Spleen (tissue), 11 donors: ENCODE measurements around the gene C10orf90. TPM values are rescaled to one million over a fixed set of nuclear protein-coding genes. Genes with fewer than 3 reads are reported as not detected.

Experiments
- DNase-seq: peaks from one replicate; pipeline ENCODE4 v3.0.0-alpha.2; 2020
- H3K27ac ChIP-seq, 8 donors: fragments of 200-600 bp; sonication (generic) in 7 of 8; 1 replicate in 4 of 8; 2 replicates in 4 of 8; pipeline versions ENCODE4 v1.5.0 to v1.8.0; 2016 to 2021; ENCODE audit warnings: inconsistent platforms in 4 of 8, mild to moderate bottlenecking in 4 of 8, moderate library complexity in 1 of 8
- H3K27me3 ChIP-seq, 7 donors: fragments of 200-600 bp; sonication (generic) in 6 of 7; replicated peaks in 1 of 7; 1 replicate in 4 of 7; 2 replicates in 3 of 7; pipeline versions ENCODE4 v1.5.0 to v1.8.0; 2016 to 2021; ENCODE audit warnings: inconsistent platforms in 3 of 7, mild to moderate bottlenecking in 1 of 7
- H3K36me3 ChIP-seq, 6 donors: fragments of 200-600 bp; sonication (generic) in 5 of 6; 1 replicate in 4 of 6; 2 replicates in 2 of 6; pipeline versions ENCODE4 v1.5.0 to v1.8.0; 2016 to 2021; ENCODE audit warnings: inconsistent platforms in 2 of 6
- H3K4me1 ChIP-seq, 6 donors: fragments of 200-600 bp; sonication (generic) in 5 of 6; 1 replicate in 3 of 6; 2 replicates in 3 of 6; pipeline versions ENCODE4 v1.5.0 to v1.8.0; 2016 to 2021; ENCODE audit warnings: inconsistent platforms in 3 of 6
- H3K4me3 ChIP-seq, 8 donors: fragments of 200-600 bp; sonication (generic) in 7 of 8; 1 replicate in 4 of 8; 2 replicates in 4 of 8; pipeline versions ENCODE4 v1.5.0 to v1.8.0; 2016 to 2021; ENCODE audit warnings: inconsistent platforms in 4 of 8, mild to moderate bottlenecking in 4 of 8, moderate library complexity in 2 of 8
- H3K9me3 ChIP-seq, 8 donors: fragments of 200-600 bp; sonication (generic) in 7 of 8; 1 replicate in 4 of 8; 2 replicates in 4 of 8; pipeline versions ENCODE4 v1.5.0 to v1.8.0; 2016 to 2021; ENCODE audit warnings: inconsistent platforms in 4 of 8
- CTCF ChIP-seq, 11 experiments: fragments of 200-600 bp in 7 of 11; fragments of 450-650 bp in 4 of 11; sonication (generic) in 4 of 11; IDR thresholded peaks in 8 of 11; conservative IDR thresholded peaks in 3 of 11; 1 replicate in 7 of 11; 2 replicates in 4 of 11; pipeline versions ENCODE4 v1.4.0 to v1.8.0; 2016 to 2021; ENCODE audit warnings: antibody characterized with exemption in 11 of 11, inconsistent platforms in 4 of 11, mild to moderate bottlenecking in 1 of 11
- POLR2A ChIP-seq, 3 donors: fragments of 450-650 bp; IDR thresholded peaks; one replicate each; pipeline ENCODE4 v1.5.1; 2017; ENCODE audit warnings: antibody characterized with exemption in 3 of 3, mild to moderate bottlenecking in 1 of 3
- POLR2AphosphoS5 ChIP-seq, 3 donors: sonication (generic); formaldehyde crosslinking; IDR thresholded peaks; one replicate each; pipeline ENCODE4 v1.5.1; 2017; ENCODE audit warnings: antibody characterized with exemption in 3 of 3
- WGBS, 5 donors: extraction: QIAGEN DNeasy Blood & Tissue Kit in 3 of 5; methylation state at CpG; one replicate each; pipeline versions ENCODE4 v1.1.5 to v1.1.7; 2013 to 2018; 5-methylcytosine and 5-hydroxymethylcytosine counted together
- intact Hi-C: fragments of 100-400 bp; cut with DNase I; formaldehyde crosslinking; loops from one replicate; pipeline ENCODE4 v1.15.0; 2023; ENCODE audit warnings: low total_unique reads
- polyA plus RNA-seq, 3 donors: library from polyadenylated mRNA; stranded (reverse); fragments of 200-250 nt; gene quantifications; one replicate each; pipeline ENCODE4 v1.2.1, GENCODE V29; 2013
- total RNA-seq, 7 donors: library from RNA; depleted of rRNA in 3 of 7; stranded (reverse); fragments of >200 nt in 3 of 7; fragmentation: NEBNext Ultra II Directional in 4 of 7; extraction: Animal tissue kit (Norgen Biotek cat#: 25700) in 4 of 7; gene quantifications; one replicate each; pipeline versions ENCODE4 v1.1.0 to v1.2.1, GENCODE V29; 2016 to 2021
- donor health status: healthy with polysubstance abuse.
- donor health status: DM: no; HTN: no; CAD: no; lungs with moderate emphysema.
- donor health status: DM: no; HTN: no; CAD: no.
- donor health status: Bipolar disorder and iron deficiency.
- donor health status: healthy.
- donor health status: DM: no; HTN: no; CAD: no.
- donor health status: DM: yes; HTN: yes; CAD: no.

Gene C10orf90
- total and polyA plus RNA-seq, 10 donors: 0.05 to 0.06 TPM; not detected in 8

GRCh38 chr10:126638542-126638941 lies 32.0 kb downstream of the C10orf90 start:
- no peak for TF ChIP-seq POLR2A (IDR thresholded peaks at IDR 0.05)
- TF ChIP-seq CTCF (IDR thresholded peaks at IDR 0.05 in 8 of 11, conservative IDR thresholded peaks at IDR 0.05 in 3 of 11): no peak
- Histone ChIP-seq H3K27me3 (no peaks in the 10 kb centered on the region), H3K36me3 (no peaks in the 10 kb centered on the region), H3K27ac (no peak overlapping the region), H3K4me1 (no peaks in the 10 kb centered on the region), H3K9me3 (no peaks in the 10 kb centered on the region), H3K4me3 (no peak overlapping the region)
- intact Hi-C loops: no loop called here
- no peak for DNase-seq
- 40 to 53% (median 49%) methylated on average over 6 of the region's 6 CpGs for WGBS, 5 donors

- Histone ChIP-seq H3K36me3 (no peaks in the 10 kb centered on the region), H3K4me3 (no peak overlapping the region), H3K4me1 (no peaks in the 10 kb centered on the region), H3K27ac (no peak overlapping the region), H3K9me3 (no peaks in the 10 kb centered on the region), H3K27me3 (no peaks in the 10 kb centered on the region)
- intact Hi-C loops: no loop called here
- 82 to 92% (median 86%) methylated on average over 5 of the region's 5 CpGs for WGBS, 5 donors
- TF ChIP-seq POLR2A (IDR thresholded peaks at IDR 0.05) (no peak), CTCF (IDR thresholded peaks at IDR 0.05 in 8 of 11, conservative IDR thresholded peaks at IDR 0.05 in 3 of 11) (no peak), POLR2AphosphoS5 (IDR thresholded peaks at IDR 0.05) (no peak)
- no peak for DNase-seq
Observed at GRCh38 chr10:126637501-126637900, 33.0 kb downstream of the C10orf90 start.

- DNase-seq: no peak
- H3K27me3 ChIP-seq: no peaks in the 10 kb centered on the region
- intact Hi-C loops: no loop called here
- H3K4me1 ChIP-seq: no peaks in the 10 kb centered on the region
- no peak overlapping the region for H3K27ac ChIP-seq
- TF ChIP-seq POLR2AphosphoS5 (IDR thresholded peaks at IDR 0.05): no peak
- no peak for TF ChIP-seq CTCF (IDR thresholded peaks at IDR 0.05 in 8 of 11, conservative IDR thresholded peaks at IDR 0.05 in 3 of 11)
- no peak for TF ChIP-seq POLR2A (IDR thresholded peaks at IDR 0.05)
- H3K36me3 ChIP-seq: no peaks in the 10 kb centered on the region
- no peak overlapping the region for H3K4me3 ChIP-seq
- H3K9me3 ChIP-seq: no peaks in the 10 kb centered on the region
- WGBS, 5 donors: 68 to 87% (median 79%) methylated on average over 5 of the region's 5 CpGs
Observed at GRCh38 chr10:126634911-126635310, 35.6 kb downstream of the C10orf90 start.

GRCh38 chr10:126634347-126634746 lies 36.1 kb downstream of the C10orf90 start:
- no peaks in the 10 kb centered on the region for H3K9me3 ChIP-seq
- TF ChIP-seq POLR2A (IDR thresholded peaks at IDR 0.05): no peak
- no peak for TF ChIP-seq POLR2AphosphoS5 (IDR thresholded peaks at IDR 0.05)
- no peak for TF ChIP-seq CTCF (IDR thresholded peaks at IDR 0.05 in 8 of 11, conservative IDR thresholded peaks at IDR 0.05 in 3 of 11)
- no peaks in the 10 kb centered on the region for H3K36me3 ChIP-seq
- H3K27me3 ChIP-seq: no peaks in the 10 kb centered on the region
- no peaks in the 10 kb centered on the region for H3K4me1 ChIP-seq
- no peak overlapping the region for H3K27ac ChIP-seq
- intact Hi-C loops: no loop called here
- no peak for DNase-seq
- WGBS, 5 donors: 77 to 93% (median 83%) methylated on average over 2 of the region's 2 CpGs
- no peak overlapping the region for H3K4me3 ChIP-seq
